NT2/D1 (cell line): ENCODE results near the gene PLS1.

Source experiments
- SUZ12 ChIP-seq: IDR thresholded peaks from 2 replicates; pipeline ENCODE4 v1.6.1; 2011; ENCODE audit not compliant: insufficient read length, insufficient read depth; ENCODE audit errors: extremely low read depth
- YY1 ChIP-seq: IDR thresholded peaks from 2 replicates; pipeline ENCODE4 v1.6.1; 2011; ENCODE audit not compliant: insufficient read length, insufficient read depth
- ZNF274 ChIP-seq: IDR thresholded peaks from 2 replicates; pipeline ENCODE4 v1.6.1; 2011; ENCODE audit warnings: mild to moderate bottlenecking, low read depth, low read length

GRCh38 chr3:142595581-142595950 is 627 bp upstream of the PLS1 start:
- TF ChIP-seq ZNF274 (no peak), SUZ12 (no peak), YY1 (no peak)
